HG02763 (cell line): ENCODE data around the gene BLTP2.
"Not testable (repeated sequence)": the region's sequence is repeated elsewhere in the genome, so short reads cannot be mapped to it uniquely, and the experiment has no call there.

ENCODE experiments used
- ATAC-seq: cut with Tn5 transposase; IDR thresholded peaks from one replicate; pipeline ENCODE4 v1.9.1; 2021; ENCODE audit warnings: mild to moderate bottlenecking, moderate library complexity; ENCODE audit not compliant: unreplicated experiment

Gene BLTP2

GRCh38 chr17:28644787-28645575, at the start of gene BLTP2:
Gene BLTP2 (minus strand): TSS chr17:28645158. CDS start chr17:28645056, 102 bp downstream.
- peak; percentile 91 for ATAC-seq

DNA sequence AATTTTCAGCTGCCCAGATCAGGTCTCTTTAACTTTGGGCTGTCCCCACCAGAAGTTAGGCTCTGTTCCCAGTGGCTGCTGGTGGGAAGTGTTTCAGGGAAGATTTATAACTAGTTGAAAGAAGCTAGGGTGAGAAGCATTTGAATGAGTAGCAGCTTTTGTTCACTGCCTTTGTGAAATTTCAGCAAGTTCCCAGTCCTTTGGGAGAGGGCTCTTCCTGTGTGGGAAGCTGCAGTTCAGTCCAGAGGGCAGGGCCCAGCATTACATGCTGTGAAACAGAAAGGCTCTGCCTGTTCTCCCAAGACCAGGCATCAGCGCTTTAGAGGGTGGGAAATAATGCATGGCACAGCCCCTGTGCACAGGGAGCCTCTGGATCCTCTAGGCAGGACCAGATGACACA, 48.9 kb upstream of the BLTP2 start:
- ATAC-seq: no peak

DNA sequence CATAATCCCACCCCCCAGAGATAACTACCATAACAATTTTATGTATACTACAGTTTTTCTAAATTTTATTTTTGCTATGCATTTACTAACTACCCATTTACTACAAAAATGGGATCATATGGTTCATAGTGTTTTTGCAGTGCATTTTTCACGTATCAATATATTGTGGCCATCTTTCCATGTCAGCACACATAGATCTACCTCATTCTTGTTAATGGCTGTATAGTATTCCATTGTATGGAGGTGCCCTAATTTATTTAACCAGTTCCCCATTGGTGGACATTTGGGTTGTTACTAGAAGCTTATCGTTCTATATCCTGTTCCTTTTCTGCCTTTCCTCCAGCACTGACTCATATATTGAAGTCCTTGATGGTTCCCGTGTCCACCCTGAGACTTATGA, 44.1 kb upstream of the BLTP2 start:
- no peak for ATAC-seq

GRCh38 chr17:28688481-28688880, 43.5 kb upstream of the BLTP2 start:
- no peak for ATAC-seq

- no peak for ATAC-seq
Measured at GRCh38 chr17:28686296-28686695, 41.3 kb upstream of the BLTP2 start.

DNA sequence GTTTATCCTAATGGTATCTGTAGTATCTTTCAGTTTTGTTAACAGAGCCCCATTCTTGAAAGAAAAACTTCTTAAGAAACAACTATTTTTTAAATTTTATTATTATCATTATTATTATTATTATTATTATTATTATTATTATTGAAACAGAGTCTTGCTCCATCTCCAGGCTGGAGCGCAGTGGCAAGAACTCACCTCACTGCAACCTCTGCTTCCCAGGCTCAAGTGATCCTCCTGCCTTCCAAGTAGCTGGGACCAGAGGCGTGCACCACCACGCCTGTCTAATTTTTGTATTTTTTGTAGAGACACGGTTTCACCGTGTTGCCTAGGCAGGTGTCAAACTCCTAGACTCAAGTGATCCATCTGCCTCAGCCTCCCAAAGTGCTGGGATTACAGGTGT, 40.4 kb upstream of the BLTP2 start:
- ATAC-seq: no peak

DNA sequence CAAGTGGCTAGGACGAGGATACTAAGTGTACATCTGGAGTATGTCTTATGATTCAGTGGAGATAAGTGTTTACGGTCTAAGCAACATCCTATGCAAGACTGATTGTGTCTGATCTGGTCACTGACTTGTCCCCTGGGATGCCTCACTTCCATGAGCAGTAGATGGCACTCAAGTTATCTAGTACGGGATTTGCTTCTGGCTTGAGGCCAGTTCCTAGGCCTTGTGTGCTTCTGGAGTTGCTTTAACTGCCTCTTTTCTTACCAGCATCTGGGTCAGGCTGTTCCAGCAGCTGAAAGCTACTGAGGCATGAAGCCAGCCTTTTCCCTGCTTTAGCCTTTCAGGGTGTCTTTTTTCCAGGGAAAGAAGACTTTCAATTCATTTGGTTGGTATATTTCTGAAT, 40.0 kb upstream of the BLTP2 start:
- no peak for ATAC-seq

- no peak for ATAC-seq
Measured at GRCh38 chr17:28682655-28683054, 37.7 kb upstream of the BLTP2 start.

DNA sequence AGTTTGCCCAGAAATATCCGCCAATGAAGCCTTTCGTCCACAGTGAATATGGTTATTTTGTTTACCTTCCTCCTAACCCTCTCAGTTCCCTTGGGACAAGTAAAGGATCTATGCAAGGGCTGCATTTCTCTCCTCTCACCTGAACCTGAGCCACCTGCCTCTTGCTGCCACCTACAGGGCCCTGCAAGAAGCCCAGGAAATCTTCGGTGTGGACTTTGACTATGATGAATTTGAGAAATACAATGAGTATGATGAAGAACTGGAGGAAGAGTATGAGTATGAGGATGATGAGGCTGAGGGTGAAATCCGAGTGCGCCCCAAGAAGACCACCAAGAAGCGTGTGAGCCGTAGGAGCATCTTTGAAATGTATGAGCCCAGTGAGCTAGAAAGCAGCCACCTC, 31.0 kb upstream of the BLTP2 start:
- ATAC-seq: no peak

DNA sequence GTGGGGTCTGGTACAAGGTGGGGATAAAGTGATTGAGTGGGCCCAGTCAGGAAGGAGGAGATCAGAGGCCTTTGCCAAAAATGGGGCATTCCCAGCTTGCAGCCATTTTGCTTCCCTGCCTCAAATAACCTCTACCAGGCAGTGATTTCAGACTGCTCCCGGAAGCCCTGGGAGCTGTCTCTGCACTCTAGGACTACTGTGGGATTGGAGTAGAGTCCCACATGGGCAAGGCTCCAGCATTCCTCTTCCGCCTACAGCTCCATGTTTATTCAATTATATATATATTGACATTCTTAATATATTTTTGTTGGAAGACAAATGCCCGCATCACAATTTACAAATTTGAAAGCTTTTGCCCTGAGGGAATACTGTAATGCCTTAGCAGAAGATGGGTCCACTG, 30.5 kb upstream of the BLTP2 start:
- no peak for ATAC-seq

DNA sequence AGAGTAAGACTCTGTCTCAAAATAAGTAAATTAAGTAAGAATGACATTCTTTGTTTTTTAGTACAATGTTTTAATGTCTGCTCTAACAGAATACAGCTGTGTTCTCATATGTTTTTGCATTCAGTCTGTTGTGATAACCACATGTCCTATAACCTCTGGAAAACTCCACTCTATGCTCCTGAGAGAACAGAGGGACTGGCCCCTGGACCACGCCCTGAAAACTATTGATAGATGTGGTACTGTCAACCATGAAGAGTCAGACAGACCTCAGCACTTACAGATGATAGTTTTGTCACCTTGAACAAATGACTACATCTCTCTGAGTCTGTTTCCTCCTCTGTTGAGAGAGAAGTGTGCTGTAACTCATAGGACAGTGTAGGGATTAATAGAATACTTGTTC, 25.0 kb upstream of the BLTP2 start:
- ATAC-seq: no peak

DNA sequence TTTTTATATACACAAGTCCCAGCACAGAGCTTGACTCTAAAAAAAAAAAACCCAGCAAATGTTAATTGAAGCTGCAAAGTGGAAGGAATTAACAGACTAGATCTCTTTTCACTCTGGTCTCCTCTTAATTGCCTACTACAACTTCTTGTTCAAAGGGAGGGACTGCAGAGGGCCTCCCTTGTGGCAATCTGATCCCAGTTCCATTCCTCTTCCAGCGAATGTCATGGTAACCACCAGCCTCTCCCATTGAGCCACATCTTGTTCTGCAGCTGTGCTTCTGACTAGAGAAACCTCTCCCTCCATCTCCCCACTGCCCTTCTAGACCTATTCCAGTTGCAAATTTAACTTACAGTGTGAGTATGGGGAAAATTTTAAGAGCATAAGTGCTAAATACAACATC, 22.9 kb upstream of the BLTP2 start:
- no peak for ATAC-seq

DNA sequence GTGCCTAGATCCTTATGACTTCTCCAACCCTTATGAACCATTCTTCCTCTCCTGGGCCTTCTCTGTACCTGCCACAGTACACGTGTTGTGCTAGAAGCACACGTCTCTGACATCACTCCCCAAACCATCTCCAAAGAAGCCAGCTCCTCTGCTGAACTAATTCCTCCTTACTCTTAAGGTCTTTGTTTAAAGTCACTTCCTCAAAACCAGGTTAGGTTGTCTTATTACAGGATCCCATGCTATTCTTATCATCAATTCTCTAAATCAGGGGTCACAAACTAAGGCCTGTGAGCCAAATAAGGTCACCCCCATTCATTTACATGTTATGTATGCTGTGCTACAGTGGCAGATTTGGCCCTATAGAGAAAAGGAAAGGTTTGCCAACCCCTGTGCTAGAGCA, 21.0 kb upstream of the BLTP2 start:
- no peak for ATAC-seq

GRCh38 chr17:28663723-28664122, 18.8 kb upstream of the BLTP2 start:
- no peak for ATAC-seq

- ATAC-seq: no peak
Measured at GRCh38 chr17:28662527-28662829, 17.5 kb upstream of the BLTP2 start.

- ATAC-seq: peak; percentile 86
Measured at GRCh38 chr17:28661635-28662526, 16.9 kb upstream of the BLTP2 start, which contains the start of the genes SDF2 and SUPT6H. Gene SDF2 (minus strand): TSS chr17:28661906. CDS start chr17:28661876, 30 bp downstream. Gene SUPT6H (plus strand): TSS chr17:28662205. CDS start chr17:28673402, 11,197 bp downstream.

DNA sequence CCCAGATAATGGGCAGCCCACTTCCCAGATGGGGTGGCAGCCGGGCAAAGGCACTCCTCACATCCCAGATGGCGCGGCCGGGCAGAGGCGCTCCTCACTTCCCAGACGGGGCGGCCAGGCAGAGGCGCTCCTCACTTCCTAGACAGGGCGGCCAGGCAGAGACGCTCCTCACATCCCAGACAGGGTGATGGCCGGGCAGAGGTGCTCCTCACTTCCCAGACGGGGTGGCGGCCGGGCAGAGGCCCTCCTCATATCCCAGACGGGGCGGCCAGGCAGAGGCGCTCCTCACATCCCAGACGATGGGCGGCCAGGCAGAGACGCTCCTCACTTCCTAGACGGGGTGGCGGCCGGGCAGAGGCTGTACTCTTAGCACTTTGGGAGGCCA, 14.5 kb upstream of the BLTP2 start:
- ATAC-seq: not testable (repeated sequence)

- ATAC-seq: not testable (repeated sequence)
Measured at GRCh38 chr17:28658766-28659496, 14.0 kb upstream of the BLTP2 start.

DNA sequence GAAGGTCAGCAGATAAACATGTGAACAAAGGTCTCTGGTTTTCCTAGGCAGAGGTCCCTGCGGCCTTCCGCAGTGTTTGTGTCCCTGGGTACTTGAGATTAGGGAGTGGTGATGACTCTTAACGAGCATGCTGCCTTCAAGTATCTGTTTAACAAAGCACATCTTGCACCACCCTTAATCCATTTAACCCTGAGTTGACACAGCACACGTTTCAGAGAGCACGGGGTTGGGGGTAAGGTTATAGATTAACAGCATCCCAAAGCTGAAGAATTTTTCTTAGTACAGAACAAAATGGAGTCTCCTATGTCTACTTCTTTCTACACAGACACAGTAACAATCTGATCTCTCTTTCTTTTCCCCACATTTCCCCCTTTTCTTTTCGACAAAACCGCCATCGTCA, 13.4 kb upstream of the BLTP2 start:
- not testable (repeated sequence) for ATAC-seq

GRCh38 chr17:28657756-28658155, 12.8 kb upstream of the BLTP2 start:
- ATAC-seq: no peak

- ATAC-seq: no peak
Measured at GRCh38 chr17:28655160-28655559, 10.2 kb upstream of the BLTP2 start.
